ENCODE results near the gene USP6NL.

The USP6NL gene

DNA sequence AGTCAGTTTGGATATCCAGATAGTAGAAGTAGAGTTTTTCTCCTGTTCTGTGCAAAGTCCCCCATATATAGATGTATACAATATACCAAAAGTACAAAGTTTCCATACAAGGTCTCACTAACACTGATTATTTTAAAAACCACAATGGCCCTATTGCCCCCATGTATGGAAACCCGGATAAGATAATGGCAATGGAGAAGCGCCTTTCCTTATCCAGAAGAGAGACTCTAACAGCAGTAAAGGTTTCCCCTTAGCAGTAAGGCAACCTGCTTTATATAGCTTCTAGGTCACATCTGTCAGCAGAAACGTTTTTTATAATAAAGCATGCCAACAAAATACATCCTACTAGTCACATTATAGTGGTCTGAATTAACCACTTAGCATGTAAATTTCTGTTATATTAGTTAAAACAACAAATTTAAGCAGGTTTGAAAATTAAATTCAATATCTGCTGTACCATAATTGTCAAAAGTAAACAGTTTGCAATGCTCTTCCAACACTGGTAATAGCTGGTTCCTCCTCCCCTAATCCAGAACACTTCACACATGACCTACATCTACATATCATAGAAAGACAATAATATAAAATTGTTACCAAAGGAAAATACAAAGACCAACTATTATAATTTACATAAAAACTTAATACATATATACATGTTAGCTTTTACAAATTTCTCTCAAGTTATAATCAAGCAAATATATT lies 22.4 kb downstream of the USP6NL start:
- DNase-seq, result no peak

DNA sequence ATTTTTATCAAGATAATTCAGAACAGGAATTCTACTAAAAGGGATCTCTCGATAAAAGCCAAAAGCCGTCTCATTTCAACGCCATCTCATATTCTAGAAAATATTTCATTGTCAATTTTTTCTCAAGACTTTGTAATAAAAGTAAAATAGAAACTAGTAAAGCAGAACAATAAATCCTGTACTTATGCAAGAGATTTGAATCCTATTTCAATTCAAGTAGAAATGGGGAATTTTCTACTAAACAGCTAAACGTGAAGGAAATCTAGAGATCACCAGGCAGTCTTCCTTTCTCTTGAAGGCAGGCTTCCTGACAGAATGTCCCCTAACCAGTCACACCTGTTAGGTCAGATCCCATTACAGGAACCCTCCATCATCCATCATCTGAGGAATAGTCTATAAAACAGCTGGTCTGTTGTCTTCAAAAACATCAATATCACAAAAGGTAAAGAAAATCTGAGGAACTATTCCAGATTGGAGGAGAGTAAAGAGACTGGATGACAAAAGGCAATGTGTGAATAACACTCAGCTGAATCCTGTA lies 23.7 kb downstream of the USP6NL start:
- DNase-seq, result no peak

DNA sequence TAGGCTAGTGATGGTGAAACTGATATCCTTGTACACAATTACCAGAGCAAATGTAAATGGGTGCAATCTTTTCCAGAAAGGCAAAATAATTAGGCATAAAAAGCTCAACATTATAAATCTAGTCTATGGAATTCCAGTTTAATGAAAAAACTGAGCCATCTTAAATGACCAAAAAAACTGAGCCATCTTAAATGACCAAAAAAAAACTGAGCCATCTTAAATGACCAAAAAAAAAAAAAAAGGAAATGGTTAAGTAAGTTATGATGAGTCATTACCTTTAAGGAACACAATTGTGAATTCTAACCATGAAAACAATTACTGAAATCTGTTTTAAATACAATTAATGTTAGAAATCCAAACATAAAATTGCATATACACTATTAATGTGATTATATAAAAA lies 25.3 kb downstream of the USP6NL start:
- no peak for DNase-seq

DNA sequence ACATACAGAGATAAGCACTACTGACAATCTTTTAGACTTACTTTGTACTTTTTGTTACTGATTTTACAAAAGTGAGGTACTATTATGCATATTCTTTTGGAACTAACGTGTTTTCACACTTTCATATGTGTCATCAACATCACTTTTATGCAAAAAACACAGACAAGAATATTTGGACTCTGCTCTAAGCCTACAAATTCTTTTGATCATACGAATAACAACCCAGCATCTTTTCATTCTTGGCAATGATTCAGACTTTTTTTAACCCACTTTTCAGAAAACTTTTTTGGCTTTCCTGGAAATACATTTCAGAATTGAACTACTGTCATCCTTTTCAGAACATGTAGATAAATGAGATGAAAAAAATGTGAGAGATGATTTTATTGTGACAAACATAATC lies 30.2 kb downstream of the USP6NL start:
- no peak for DNase-seq

DNA sequence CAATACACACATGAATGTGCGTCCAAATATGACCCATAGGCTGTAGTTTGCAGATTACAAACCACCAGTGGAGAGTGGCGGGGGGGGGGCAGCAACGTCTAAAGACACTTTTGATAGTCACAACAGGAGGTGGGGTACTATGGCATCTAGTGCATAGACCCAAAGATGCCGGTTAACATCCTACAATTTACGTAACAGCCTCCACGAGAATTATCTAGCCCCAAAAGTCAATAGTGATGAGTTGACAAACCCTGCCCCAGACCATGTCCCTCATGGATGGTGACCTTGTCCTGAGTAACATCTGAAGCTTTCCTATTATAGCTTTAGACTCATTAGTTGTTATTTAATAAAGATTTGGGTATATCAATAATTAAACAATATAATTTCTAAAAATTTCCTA lies 31.6 kb downstream of the USP6NL start:
- no peak for DNase-seq

DNA sequence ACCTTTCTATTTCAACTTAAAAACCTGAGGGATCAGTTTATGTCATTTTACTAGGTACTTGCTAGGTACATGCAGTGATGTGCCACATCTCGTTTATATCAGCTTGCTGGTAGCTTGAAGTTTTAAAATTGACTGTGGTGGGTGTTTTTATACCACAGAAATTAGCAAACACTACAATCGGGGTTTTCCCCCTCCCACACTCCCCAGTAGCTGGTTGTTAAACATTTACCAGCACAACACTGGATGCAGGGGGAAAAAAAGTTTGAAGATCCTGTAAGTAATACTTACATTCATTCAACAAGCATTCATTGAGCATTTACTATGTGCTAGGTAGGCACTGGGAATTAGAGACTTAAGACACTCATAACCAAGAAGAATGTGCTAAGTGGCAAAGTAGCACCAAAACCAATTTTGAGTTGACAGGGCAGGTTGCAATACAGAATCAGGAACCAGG lies 32.6 kb downstream of the USP6NL start:
- no peak for DNase-seq

DNA sequence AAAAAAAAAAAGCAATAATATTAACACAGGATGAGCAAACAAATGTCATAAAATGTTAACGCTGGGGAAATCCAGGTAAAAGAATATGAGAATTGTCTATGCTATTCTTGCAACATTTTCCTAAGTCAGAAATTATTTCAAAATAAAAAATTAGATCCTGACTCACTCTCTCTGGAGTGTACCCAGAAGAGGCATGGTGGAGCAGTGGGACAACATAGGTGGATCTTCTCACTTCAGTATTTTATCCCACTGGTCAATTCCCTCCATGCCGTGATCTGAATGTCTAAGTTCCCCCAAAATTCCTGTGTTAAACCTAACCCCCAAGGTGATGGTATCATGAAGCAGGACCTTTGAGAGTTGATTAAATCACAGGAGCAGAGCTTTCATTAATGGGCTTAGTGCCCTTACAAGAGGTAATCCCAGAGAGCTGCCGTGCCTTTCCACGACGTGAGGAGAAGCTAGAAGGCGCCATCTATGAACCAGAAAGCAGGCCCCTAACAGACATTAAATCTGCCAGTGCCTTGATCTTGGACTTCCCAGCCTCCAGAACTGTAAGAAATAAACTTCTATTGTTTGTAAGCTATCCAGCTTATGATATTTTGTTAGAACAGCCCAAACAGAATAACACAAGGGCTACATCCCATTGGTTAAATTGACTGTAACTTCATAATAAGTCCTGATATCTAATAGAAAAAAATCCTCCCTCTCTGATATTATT lies 35.2 kb downstream of the USP6NL start:
- DNase-seq, result no peak

DNA sequence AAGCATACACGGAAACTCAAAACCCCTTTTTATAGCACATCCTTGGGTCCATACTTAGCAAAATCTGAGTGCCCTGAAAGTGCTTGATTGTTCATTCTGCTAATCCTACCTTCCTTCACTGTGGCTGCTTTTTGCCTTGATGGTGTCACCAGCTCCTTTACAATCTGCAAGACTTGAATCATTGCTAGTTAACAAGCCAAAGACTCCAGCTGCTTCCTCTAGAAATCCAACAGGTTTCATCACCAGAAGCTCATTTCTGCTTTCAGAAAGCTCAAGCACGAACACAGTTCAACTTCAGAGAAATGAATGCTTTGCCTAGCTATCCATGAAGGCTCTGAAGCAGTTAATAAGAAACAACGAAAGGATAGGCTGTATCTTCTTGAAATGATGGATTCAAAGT lies 38.0 kb downstream of the USP6NL start:
- DNase-seq, result no peak

DNA sequence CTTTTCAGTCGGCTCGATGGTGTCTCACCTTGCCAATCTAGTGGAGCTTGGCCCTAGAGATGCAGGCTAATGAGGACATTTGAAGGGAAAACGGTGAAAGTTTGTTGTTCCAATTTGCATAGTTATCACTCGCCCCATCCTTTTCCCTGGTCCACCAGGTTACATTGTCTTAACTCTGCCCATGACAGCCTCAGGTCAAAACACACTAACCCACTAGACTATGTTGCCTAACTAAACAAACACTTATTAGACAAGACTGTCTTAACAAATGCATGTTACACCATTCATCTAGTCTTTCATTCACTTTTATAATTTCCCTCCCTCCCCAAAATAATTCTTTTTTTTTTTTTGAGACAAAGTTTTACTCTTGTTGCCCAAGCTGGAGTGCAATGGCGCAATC lies 40.7 kb downstream of the USP6NL start:
- no peak for DNase-seq

DNA sequence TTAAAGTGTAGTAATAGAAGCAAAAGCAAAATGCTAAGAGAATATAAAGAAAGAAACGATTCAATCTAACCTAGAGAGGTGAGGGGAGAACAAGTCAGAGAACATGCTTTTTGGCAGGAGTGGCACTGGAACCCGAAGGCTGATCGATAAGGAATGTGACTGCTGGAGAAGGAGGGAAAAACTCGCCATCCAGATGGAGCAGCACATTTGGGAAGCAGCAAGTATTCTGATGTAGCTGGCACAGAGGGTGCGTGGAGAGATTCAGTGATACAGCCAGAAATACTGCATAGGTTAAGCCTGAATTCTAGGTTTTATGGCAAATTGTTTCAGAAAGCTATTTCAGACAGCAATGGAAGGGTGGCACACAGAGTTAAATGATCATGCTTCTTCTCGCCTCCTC lies 42.0 kb downstream of the USP6NL start:
- no peak for DNase-seq

DNA sequence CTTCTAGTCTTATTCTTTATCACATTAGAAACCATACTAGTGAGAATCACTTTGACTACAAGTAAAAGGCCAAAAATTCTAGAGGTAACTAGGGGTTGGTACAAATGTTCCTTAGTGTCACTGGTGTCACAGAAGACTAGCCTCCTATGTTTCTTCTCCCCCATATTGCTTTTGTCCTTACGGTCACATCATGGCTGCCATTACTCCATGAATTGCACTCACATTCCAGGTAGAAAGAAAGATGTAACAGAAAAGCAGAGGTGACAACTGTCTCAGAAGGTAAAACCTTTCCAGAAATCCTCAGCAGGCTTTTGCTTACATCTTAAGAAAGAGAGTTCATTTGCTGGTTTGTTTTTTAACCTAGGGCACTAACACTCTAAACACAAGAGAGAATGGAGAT lies 42.9 kb downstream of the USP6NL start:
- DNase-seq, result no peak

DNA sequence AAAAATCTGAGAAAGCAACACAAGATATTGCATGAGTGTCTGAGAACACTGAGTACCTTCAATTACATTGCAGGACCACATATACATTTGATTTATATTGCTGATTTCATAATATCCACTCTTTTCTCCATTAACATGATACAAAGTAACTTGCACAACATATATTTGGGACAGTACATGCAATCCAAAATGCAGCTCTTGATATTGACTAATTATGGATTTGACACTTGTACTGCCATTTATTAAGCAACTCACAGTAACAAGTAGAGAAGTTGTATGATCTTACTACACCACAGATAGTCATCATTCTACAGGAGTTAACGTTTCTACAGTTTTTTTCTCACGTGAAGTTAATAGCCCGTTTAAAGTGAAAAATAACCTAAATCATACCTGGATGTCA lies 46.7 kb downstream of the USP6NL start:
- no peak for DNase-seq

DNA sequence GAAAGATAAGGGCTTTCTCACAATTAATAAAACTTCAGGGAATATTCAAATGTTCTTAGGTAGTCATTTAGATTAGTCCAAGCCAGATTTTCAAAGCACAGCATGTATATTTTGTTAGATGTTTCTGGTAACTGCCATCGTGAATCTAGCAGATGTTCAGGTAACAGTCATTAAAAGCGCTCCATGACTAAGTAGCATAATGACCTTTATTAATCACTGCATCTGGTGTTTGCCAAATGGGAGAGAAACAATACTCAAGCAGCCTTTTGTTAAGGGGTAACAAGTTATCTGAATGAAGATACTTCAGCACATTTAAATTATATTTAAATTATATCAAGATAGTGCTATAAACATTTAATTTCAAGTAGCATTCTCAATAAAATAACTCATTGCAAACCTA lies 47.5 kb downstream of the USP6NL start:
- DNase-seq, result no peak

DNA sequence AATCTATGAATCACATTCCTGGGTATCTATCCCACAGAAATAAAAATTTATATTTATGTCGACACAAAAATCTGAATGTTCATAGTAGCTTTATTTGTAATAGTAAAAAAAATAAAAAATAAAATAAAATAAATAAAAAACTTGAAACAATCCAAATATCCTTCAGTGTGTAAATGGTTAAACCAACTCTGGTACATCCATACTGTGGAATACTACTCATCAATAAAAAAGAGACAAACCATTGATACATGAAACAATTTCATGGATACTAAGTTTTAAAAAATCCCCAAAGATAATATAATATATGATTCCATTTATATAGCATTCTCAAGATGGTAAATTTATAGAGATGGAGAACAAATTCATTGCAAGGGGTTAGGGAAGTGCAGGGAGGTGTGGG lies 48.6 kb downstream of the USP6NL start:
- DNase-seq, result no peak

DNA sequence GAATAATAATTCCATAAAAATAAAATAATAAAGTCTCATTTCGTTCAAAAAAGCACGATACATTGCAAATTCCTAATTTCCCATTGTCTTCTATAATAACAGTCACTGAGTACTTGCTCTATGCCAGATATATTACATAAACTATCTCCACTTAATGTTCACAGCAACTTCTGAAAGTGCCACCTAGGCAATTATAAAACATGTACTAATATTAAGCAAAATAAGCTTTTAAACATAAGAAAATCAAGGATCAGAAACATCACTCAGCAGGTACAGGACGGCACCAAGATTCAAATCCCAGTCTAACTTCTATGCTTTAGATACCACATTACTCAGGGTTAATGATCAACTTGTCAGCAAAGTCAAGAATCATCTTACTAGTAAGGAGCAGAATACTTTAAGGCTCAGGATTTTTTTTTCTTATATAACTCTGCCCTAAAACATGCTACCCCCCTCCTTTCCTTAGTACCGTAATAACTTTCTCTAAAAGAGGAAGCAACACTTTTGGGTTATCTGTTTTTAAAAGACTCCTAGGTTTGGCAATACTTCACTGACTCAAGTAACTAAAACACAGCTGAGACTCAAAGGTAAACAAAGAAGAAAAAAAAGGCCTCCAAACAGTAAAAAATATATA lies 51.3 kb downstream of the USP6NL start:
- DNase-seq, result no peak

DNA sequence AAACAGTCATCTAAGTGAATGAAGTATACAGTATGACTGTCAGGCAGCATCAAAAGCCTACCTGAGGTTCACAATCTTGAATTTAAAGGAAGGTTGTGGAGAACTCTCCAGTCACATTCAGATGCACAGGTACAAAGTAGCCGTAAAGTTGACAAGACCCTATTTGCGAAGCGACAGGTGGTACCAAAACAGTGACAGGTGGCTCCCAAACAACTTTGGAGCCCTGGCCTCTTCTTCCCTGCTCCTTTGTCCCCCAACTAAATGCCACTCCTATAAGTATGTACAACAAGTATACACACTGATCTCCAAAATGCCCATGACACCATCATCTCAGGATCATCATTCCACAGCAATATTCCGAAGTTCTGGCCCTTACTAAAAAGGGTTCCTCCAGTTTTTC lies 53.5 kb downstream of the USP6NL start:
- DNase-seq, result no peak

DNA sequence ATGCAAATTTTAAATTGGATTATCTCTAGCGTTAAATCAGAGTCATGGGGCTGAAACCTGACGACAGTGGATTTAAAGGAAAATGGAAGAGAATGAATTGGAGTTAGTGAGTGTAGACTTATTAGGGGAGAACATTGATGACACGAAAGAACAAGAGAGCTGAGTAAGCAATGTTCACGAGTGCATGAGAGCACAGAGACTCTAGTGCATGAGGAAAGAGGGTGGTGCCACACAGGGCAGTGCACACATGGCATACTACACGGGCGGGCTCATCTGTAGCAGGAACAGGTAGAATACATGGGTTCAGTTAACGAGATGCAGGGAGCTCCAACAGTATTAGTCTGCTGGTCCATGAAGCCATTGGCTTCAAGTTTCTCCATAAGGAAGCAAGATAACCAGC lies 53.9 kb downstream of the USP6NL start:
- no peak for DNase-seq

DNA sequence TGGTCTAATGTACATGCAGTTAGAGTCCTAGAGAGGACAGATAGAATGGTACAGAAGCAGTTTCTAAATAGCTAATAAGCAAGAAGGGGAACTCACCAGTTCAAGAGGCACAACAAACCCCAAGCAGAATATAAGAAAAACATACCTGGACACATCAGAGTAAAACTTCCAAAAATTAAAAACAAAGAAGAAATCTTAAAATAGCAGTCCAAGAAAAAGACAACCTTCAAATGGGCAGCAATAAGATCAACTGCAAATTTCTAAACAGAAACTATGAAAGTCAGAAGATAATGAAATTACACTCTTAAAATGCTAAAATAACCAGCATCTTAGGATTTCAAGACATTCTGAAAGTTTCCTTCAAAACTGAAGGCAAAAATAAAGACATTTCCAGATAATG lies 55.9 kb downstream of the USP6NL start:
- no peak for DNase-seq

DNA sequence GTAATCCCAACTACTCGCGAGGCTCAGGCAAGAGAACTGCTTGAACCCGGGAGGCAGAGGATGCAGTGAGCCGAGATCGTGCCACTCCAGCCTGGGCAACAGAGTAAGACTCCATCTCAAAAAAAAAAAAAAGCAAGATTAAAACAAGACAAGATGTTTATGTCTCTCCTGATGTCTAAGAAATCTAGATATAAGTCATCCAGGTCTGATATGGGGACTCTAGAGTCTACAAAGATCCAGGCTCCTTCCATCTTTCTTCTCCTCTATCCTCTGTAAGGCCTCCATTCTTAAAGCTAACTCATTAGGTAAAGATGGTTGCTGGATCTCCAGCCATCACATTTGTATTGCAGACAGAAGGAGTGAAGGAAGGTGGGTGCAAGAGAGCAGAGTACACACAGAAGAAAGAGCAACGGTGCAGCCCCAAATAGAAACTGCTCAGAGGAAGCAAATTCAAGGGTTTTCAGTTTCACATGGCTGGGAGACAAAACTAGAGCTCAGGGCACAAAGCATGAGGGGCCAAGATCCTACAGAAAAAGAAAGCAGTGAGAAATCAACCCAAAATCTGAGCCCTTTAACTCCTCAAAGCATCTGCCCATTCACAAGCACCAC lies 57.6 kb downstream of the USP6NL start:
- DNase-seq, result no peak

DNA sequence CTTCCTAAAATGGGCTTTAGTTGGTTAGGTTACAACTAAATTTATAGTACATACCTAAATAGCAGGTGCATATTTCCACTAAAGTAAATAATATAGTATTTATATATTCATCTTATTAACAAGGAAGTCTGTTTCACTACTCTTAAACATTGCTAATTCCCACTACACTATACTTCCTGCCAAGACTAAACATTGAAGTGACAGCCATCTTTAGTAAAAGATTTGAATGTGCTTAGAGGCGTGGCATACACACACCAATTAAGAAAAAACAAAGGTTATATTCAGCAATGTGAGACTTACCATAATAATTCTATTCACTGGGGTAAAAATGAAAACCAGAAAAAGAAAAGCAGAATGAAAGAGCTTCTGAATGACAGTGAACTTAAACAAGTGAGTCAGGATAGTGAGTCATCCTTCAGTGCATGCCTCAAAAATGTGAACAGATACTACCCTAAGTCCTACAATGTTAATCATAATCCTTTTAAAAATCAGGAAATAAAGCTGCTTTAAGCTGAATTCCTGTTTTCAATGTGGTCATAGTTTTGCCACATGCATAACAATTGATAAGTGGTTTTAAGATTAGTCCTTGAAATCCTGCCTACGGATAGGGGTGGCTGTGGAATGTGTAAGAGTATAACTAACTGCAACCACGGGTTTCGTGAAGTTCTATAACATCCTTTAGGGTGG lies 59.4 kb downstream of the USP6NL start:
- no peak for DNase-seq

DNA sequence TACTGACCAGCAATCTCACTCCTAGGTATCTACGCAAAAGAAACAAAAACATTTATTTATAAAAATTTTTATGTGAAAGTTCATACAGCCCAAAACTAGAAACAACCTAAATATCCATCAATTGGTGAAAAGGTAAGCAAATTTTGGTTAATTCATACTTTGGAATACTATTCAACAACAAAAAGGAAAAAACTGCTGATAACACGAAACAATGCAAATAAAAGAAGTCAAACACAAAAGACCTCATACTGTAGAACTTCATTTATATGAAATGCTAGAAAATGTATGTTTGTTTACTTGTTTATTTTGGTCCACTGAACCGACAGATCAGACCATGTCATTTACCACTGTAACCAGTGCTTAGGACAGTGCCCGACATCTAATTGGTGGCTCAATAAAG lies 60.3 kb downstream of the USP6NL start:
- no peak for DNase-seq

DNA sequence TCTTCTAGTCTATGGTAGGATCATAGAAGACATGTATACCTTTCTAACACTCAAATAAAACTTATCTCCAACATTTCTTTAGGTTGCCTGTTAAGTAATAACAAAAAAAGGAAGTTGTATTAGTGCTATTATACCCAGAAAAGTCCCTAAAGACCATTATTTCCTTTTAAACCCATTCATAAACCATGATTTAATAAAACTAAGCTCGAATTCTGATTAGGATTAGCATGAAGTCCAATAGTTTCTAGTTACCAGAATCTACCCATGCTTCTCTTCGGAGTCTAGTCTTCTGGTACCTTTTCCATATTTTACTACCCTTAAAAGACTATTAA lies 62.7 kb downstream of the USP6NL start:
- no peak for DNase-seq

DNA sequence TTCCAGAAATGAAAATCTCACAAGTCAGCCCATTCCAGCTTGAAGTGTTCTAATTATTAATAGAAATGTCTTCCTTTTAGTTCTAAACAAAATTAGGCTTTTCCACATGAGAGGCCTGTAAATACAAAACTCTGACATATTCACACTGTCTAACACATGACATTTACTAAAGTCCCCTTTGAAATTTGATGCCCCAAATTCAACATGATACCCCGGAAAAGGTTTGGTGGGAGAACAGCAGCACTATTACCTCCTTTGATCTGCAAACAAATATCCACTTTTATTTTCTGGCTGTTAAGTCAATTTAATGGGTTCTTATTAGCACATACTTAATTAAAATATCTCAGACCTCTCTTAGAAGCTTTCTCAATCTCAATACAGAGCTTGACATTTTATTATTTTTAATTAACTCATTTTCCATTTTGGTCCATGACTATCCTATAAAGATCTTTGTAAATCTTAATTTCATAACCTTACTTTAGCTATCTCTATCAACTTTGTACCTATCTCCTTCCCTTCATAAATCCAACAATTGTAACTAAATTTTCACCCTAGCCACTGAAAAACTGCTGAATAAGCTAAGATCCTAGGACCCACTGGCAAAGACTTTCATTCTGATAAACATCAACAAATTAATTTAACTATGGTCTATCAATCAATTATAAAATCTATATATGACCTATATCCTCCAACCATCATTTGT lies 63.2 kb downstream of the USP6NL start:
- DNase-seq, result no peak

Measured in activated CD4-positive, CD25-positive, alpha-beta regulatory T cell treated with anti-CD3 and anti-CD28 coated beads, Interleukin-2, amount 50 U/mL, for 72 hours (primary cell).